Mononuclear cell (primary cell): ENCODE measurements around the gene MROH2B. TPM values are rescaled to one million over a fixed set of nuclear protein-coding genes. Genes with fewer than 3 reads are reported as not detected.

ENCODE experiments used
- H3K27me3 ChIP-seq: 2 replicates; pipeline ENCODE4 v1.6.0; 2011; ENCODE audit warnings: low read length, control low read depth; ENCODE audit not compliant: insufficient read depth
- H3K4me1 ChIP-seq: 2 replicates; pipeline ENCODE4 v1.5.1; 2011; ENCODE audit warnings: mild to moderate bottlenecking, low read length, control low read depth; ENCODE audit not compliant: insufficient read depth
- H3K4me3 ChIP-seq: 2 replicates; pipeline ENCODE4 v1.5.1; 2011; ENCODE audit warnings: mild to moderate bottlenecking, low read length, moderate library complexity
- H3K9me3 ChIP-seq: 2 replicates; pipeline ENCODE4 v1.5.1; 2011; ENCODE audit warnings: low read depth, mild to moderate bottlenecking, control low read depth, low read length
- total RNA-seq: library from RNA; depleted of rRNA; stranded (reverse); fragments of >200 nt; gene quantifications from one replicate; pipeline ENCODE4 v1.2.3, GENCODE V29; 2012

MROH2B gene
- total RNA-seq: not detected

DNA sequence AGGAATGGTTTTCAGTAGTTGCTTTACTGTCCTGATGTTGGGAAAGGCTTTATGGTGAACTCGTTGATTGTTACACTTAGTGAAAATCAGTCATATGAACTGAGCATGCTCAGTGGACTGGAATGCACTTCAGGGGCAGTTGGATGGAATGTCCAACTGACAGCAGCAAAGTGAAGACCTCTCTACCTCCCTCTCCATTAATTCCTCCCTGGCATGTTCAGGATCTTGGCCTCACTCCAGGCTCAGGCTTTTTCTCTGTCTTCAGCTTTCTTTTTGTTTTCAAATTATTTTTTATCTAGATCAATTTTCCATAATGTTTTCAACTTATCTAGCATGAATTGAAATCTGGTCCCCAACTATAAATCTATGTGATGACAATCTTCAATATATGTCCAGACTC, at the start of gene MROH2B:
Gene MROH2B, minus strand, starts transcription at position 101 of the 400 bp plus-strand sequence. CDS start 490 bp downstream, outside the sequence.
- Histone ChIP-seq H3K27me3 (no peaks in the 10 kb centered on the region), H3K4me1 (no peaks in the 10 kb centered on the region), H3K4me3 (no peak within 1 kb of the TSS), H3K9me3 (no peaks in the 10 kb centered on the region)

DNA sequence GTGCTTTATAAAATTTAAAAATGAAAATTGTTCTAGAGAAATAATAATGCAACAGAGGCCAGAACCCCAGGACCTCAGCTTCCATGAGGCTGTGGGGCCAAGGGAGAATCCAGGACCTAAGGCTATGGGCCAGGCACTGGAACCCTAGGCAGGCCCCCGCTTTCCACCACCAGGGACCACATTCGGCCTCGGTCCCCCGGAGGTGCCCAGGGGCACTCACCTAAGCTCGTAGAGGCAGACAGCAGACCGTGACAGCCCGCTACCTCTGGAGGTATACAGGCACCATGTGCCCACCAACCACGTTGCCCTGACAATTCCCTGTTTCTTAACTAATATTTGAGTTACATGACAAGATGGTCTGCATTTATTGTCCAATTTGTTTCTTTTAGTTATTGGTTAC, 49.5 kb upstream of the MROH2B start:
- Histone ChIP-seq H3K9me3 (no peaks in the 10 kb centered on the region), H3K4me3 (no peak overlapping the region), H3K4me1 (no peaks in the 10 kb centered on the region), H3K27me3 (no peaks in the 10 kb centered on the region)

DNA sequence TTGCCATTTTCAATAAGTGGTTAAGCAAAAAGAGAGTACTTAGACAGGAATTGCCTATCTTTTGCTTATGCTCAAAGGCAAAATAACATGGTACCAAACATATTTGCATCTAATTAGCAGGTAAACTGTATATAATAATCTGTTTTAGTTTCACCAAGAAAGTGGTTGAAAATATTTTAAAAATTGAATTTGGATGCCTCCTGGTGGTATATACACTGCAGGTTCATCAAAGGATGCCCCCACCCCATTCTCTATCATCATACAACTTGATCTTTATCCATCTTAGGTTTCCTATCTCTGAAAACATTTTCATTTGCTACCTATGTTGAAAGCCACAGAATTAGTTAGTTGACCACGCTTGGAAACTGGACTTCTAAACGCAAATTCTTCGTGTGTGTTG, 47.0 kb upstream of the MROH2B start:
- H3K4me1 ChIP-seq: no peaks in the 10 kb centered on the region
- H3K9me3 ChIP-seq: no peaks in the 10 kb centered on the region
- no peaks in the 10 kb centered on the region for H3K27me3 ChIP-seq
- H3K4me3 ChIP-seq: no peak overlapping the region

DNA sequence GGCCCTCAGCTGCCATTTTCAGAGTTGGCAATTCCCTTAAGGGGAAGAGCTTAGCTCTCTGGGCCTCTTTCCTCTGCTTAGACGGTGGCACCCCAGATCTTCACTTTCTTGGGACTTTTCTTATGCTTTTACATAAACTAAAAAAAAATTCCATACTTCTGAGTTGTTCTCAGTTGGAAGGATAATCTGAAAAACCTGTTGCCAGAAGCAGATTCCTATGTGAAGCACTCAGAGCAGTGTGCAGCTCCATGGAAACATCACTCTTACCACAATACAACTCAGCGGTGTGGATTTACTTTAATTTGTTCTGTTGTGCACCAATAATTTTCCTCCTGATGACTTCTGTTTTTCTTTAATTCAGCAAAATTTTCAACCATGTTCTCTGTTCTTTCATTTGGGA, 44.1 kb upstream of the MROH2B start:
- no peaks in the 10 kb centered on the region for H3K4me1 ChIP-seq
- H3K9me3 ChIP-seq: no peaks in the 10 kb centered on the region
- no peaks in the 10 kb centered on the region for H3K27me3 ChIP-seq
- H3K4me3 ChIP-seq: no peak overlapping the region

DNA sequence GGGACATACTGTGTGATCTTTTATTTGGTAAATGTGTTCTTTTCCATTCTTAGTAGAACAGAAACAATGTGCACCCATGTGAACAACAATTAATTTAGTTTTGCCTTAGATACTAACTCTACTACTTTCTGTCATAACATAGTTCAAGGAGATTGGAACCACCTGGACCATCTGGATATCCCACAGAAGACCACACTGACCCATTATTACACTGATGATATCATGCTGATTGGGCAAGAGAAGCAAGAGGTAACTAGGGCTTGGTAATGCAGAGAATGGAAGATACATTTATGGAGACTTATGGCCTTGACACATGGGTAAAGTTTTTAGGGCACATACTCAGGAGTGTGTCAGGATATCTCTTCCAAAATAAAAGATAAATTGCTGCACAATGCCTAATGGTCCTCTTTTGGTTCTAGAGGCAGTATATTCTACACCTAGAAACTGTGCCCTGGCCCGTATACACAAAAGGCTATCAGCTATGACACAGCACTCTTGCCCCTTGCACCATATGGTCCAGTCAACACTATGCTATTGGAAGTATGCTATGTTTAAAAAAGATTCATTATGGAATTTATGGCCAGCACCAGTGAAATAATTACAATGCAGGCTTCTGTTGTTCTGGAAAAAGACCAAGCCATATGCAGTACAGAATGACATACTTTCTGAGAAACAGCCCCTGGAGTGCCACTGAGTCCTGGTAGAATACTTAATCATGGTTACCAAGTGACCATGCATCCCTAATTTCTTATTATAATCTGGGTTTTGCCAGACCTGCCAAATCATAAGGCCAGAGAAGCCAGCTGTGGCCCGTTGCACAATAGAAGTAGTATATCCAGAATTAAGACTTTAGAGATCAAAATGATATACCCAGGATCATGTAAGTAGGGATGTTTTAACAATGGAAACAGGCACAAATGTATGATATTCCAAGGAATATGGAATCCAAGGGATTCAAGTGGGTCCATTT, 41.6 kb upstream of the MROH2B start:
- Histone ChIP-seq H3K9me3 (no peaks in the 10 kb centered on the region), H3K27me3 (no peaks in the 10 kb centered on the region), H3K4me1 (no peaks in the 10 kb centered on the region), H3K4me3 (no peak overlapping the region)

DNA sequence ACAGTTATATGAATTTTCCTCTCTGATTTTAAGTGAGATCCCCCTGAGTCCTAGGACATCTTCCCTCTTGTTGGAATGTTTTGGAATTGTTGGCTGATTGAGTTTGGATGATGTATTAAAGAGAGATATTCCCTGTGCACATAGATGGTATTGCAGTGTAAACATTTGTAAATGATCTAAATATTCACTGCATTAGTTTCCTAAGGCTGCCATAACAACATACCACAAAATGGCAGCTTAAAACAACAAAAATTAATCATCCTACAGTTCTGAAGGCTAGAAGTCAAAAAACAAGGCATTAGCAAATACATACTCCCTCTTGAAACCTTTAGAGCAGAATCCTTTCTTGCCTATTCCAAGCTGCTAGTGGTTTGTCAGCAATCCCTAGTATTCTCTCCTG, 38.0 kb upstream of the MROH2B start:
- H3K4me1 ChIP-seq: no peaks in the 10 kb centered on the region
- H3K4me3 ChIP-seq: no peak overlapping the region
- H3K27me3 ChIP-seq: no peaks in the 10 kb centered on the region
- no peaks in the 10 kb centered on the region for H3K9me3 ChIP-seq

DNA sequence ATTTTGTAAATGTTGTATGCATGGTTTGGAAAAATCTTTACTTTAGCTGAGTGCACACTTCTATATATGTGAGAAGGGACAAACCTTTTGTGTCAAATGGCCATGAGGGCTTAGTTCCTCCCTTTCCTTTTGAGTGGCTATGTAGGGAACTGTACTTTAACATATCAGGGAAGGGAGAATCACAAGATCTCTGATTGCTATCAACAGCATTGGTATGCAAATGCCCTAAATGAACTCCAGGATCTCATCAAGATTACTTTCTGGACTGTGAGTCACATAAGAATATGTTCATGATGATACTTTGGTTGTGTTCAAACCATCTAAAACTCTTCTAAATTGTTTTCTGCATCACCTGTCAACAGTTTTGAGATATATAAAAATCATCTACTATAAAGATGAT, 31.2 kb upstream of the MROH2B start:
- H3K4me3 ChIP-seq: no peak overlapping the region
- no peaks in the 10 kb centered on the region for H3K9me3 ChIP-seq
- H3K27me3 ChIP-seq: no peaks in the 10 kb centered on the region
- no peaks in the 10 kb centered on the region for H3K4me1 ChIP-seq

DNA sequence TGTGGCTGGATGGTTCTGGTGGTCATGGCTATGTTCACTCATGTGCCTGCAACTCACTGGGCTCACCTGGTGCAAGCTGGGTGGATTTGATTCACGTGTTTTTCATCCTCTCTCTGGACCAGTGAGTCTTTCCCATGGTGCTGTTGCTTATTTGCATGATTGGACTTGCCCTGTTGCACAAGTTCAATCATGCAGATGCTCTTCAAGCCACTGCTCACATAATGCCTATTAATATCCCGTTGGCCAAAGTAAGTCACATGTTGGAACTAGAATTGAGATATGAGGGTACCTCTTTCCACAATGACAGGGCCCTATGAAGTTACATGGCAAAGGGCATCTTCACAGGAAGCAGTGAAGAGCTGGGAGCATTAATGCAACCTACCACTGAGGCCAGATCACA, 26.5 kb upstream of the MROH2B start:
- Histone ChIP-seq H3K4me1 (no peaks in the 10 kb centered on the region), H3K9me3 (no peaks in the 10 kb centered on the region), H3K4me3 (no peak overlapping the region), H3K27me3 (no peaks in the 10 kb centered on the region)

DNA sequence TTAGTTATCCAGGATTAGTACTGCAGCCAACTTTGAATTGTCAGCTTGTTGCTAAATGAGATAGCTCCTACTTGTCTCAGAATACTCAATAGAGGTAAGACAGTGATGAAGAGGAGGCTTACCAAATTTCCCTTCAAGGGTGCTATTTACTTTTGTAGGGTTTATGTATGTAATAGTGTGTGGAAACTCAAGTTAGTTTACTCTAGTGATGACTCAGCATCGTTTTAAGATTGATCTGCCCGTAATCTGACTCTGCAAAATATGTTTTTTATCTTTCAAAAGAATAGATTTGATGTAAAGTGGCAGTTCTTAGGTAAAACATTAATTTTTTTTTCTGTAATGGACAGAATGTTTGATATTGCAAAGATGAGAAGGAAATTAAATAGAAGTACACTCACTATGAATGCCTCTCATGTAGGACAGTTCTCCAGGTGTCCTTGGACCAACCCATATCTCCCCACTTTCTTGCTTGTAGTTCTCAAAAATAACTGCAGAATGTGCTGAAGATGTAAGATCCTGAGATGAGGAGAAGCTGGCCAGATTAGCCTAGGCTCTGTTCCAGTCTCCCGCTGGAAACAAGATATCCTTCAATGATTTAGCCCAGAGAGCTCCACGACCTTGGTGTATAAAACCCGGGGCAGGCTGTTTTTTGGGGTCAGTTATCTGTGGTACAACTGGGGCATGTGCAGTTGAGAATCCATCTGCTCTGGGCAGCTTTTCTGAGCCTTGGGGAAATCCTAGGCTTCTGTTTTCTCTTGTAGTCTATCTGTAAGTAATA, 24.4 kb upstream of the MROH2B start:
- Histone ChIP-seq H3K4me3 (no peak overlapping the region), H3K4me1 (no peaks in the 10 kb centered on the region), H3K9me3 (no peaks in the 10 kb centered on the region), H3K27me3 (no peaks in the 10 kb centered on the region)

DNA sequence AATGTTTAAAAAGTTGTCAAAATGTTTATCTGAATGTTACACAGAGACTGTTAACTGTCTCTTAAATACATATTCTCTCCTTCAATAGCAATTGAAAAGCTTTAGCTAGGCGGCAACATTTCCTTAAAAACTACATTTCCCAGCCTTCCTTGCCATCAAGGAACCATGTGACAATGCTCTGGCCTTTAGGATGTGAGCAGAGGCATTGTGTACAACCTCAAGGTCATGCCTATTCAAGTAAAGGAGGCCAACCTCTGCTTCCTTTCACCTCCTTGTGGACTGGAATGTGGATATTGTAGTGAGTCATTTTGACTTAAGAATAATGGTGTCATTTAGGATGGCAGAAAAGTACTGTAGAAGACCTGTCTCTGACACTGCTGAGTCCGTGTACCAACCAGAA, 23.7 kb upstream of the MROH2B start:
- H3K27me3 ChIP-seq: no peaks in the 10 kb centered on the region
- H3K9me3 ChIP-seq: no peaks in the 10 kb centered on the region
- H3K4me3 ChIP-seq: no peak overlapping the region
- H3K4me1 ChIP-seq: no peaks in the 10 kb centered on the region

DNA sequence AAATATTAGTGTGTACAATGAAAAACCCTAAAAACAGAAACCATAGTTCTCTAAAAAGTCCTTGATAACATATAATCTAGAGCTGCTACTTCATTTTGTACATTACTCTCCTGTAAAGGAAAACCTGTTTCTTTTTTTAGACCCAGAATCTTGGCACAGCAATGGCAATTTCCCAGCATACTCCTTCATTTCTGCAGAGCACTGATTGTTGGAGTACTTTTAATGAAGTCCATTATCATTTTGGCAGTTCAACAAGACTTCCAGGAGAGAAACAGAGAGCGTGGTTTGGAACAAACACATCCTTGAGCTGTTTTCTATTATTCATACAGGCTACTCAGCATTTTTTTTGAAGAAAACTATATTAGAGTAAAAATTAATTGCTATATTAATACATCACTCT, 22.7 kb upstream of the MROH2B start:
- Histone ChIP-seq H3K4me3 (no peak overlapping the region), H3K4me1 (no peaks in the 10 kb centered on the region), H3K9me3 (no peaks in the 10 kb centered on the region), H3K27me3 (no peaks in the 10 kb centered on the region)

DNA sequence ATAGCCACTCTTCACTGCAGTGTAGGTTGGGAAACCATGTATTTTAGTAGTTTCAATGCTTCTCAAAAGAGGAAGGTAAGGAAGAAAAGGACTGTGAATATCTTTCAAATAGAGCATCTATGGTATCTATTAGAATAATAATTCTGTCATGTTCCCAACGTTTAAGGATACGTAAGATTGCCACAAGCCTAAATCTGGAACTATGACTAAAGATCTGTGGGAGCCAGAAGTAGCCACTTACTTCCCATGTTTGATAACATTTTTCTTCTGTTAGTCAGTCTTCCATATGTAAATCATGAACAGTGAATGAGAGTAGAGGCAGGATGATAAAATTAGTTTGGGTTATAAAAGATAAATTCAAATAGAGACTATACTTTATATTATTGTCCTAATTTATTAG, 16.3 kb upstream of the MROH2B start:
- H3K9me3 ChIP-seq: peaks cover 4% of the 10 kb centered on the region
- no peak overlapping the region for H3K4me3 ChIP-seq
- H3K27me3 ChIP-seq: no peaks in the 10 kb centered on the region
- H3K4me1 ChIP-seq: no peaks in the 10 kb centered on the region

DNA sequence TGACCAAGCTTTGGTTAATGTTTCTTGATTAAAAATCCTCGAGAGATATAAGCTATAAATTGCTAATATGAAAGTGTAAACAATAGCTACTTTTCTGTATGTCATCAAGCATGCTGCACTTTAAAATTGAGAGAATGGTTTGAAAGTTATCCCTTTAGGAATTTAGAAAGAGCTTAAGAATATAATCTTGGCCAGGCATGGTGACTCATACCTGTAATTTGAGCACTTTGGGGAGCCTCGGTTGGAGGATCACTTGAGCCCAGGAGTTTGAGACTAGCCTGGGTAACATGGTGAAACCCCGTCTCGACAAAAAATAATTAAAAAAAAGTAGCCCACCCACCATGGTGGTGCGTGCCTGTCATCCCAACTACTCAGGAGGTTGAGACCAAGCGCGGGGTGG, 12.2 kb upstream of the MROH2B start:
- H3K4me3 ChIP-seq: no peak overlapping the region
- peaks cover 5% of the 10 kb centered on the region for H3K9me3 ChIP-seq
- no peaks in the 10 kb centered on the region for H3K4me1 ChIP-seq
- H3K27me3 ChIP-seq: no peaks in the 10 kb centered on the region

DNA sequence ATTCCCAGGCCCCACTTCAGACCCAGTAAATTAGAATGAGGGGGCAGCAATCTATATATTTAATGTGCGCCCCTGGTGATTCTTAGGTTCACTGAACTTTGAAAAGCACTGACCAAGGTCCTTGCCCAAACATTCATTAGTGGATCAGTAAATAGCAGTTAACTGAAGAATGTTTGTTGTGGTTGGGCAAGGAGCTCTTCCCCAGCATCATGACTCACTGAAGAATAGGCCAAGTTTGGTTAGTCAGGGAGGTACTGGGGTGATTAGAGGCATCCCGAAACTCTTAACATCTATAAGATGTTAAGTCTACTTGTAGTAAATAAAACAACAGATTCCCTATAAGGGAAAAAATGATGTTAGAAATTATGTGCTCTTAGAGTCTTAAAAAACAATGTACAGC, 833 bp upstream of the MROH2B start:
- Histone ChIP-seq H3K27me3 (no peaks in the 10 kb centered on the region), H3K4me1 (no peaks in the 10 kb centered on the region), H3K4me3 (no peak overlapping the region), H3K9me3 (no peaks in the 10 kb centered on the region)

DNA sequence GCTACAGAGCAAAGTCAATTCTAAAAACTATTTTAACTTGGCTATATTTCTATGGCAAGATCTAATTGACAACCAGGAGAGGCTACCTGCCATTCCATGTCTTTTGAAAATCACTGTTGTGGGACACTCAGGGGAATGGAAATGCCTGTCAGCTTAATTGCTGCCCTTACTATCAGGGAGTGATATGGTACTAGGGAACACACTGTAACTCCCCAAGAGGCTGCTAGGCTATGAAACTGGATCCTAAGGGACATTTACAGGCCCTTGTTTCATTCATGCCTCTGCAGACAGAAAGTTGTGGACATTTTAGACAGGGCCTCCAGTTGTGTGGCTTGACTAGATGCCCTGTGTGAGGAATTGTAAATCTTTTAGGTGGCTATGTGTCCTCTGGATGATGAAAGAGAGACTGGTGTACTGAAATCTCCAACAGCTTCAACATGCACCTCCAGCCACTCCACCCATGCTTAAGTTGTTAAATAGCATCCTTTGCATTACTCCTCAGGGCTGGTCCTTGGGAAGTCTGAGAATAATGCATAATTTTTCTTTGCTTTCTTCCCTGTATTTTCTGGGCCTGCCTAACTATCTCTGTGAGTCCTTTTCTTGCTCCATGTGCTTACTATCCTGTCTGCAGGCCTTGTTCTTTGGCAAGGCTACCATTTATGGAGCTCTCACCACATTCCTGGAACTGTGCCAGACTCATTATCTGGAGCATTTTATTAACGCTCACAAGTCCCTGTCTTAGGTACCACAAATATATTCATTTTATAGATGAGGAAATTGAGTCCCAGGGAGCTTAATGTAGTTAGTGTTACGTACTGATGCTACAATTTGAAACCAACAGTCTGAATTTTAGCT, 3.2 kb downstream of the MROH2B start:
- no peaks in the 10 kb centered on the region for H3K27me3 ChIP-seq
- H3K9me3 ChIP-seq: no peaks in the 10 kb centered on the region
- no peak overlapping the region for H3K4me3 ChIP-seq
- H3K4me1 ChIP-seq: no peaks in the 10 kb centered on the region
